Ovary (tissue), 3 donors: Measurements from ENCODE around the gene GNAT2.

Source experiments
- CTCF ChIP-seq, 3 donors: fragments of 450-650 bp in 2 of 3; fragments of 200-600 bp in 1 of 3; IDR thresholded peaks; one replicate each; pipeline versions ENCODE4 v1.5.1 to v1.8.0; 2016 to 2022; ENCODE audit warnings: antibody characterized with exemption in 3 of 3, mild to moderate bottlenecking in 1 of 3
- EP300 ChIP-seq: sonication (generic); formaldehyde crosslinking; IDR thresholded peaks from one replicate; pipeline ENCODE4 v1.6.1; 2017; ENCODE audit warnings: antibody characterized with exemption
- POLR2A ChIP-seq: fragments of 450-650 bp; IDR thresholded peaks from one replicate; pipeline ENCODE4 v1.6.1; 2017; ENCODE audit warnings: antibody characterized with exemption, mild to moderate bottlenecking, moderate library complexity
- donor health status: DM: no; HTN: no; CAD: no.

- TF ChIP-seq CTCF (IDR thresholded peaks at IDR 0.05) (no peak), POLR2A (no peak), EP300 (no peak)
Measured at GRCh38 chr1:109592916-109593315, 26.5 kb downstream of the GNAT2 start.
